T-helper 1 cell (primary cell): ENCODE results near the gene ATXN3.
"Not testable (repeated sequence)": the region's sequence is repeated elsewhere in the genome, so short reads cannot be mapped to it uniquely, and the experiment has no call there.

Experiments
- DNase-seq, 5 donors: peaks; one replicate each; pipeline ENCODE4 v3.0.0-alpha.2; 2012 to 2020

ATXN3 gene

DNA sequence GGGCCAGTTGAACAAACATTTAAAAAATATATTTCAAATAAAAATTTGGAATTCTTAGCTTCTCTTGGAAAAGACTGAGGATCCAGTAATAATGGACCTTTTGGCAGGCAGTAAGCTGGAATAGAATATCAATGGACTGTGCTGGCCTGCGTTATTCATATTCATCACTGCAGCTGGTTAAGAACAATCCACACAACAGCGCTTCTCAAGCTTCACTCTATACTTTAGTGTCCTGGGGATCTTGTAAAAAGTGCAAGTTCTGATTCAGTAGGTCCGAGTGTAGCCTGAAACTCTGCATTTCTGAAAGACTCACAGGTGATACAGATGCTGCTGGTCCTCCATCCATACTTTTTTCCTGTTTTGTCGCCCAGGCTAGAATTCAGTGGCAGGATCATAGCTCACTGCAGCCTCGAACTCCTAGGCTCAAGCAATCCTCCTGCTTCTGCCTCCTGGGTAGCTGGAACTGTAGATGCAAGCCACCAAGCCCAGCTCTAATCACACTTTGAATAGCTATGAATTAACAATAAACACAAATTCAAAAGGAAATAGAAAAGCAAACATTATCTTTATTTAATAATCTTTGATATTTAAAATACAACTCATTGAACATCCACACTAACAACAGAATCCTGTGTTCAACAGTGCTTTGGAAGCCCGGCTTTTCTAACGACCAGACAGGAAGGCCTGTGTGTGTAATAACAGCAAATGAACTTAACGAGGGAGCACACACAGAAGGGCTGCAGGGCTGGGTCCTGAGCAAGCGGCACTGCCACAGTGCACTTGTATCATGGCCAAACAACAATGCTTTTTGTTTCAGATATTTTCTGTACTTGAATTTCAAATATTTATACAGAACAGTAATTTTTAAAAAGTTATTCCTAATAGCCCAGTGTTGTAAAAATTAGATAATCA is 48.1 kb downstream of the ATXN3 start:
- DNase-seq: no peak

DNA sequence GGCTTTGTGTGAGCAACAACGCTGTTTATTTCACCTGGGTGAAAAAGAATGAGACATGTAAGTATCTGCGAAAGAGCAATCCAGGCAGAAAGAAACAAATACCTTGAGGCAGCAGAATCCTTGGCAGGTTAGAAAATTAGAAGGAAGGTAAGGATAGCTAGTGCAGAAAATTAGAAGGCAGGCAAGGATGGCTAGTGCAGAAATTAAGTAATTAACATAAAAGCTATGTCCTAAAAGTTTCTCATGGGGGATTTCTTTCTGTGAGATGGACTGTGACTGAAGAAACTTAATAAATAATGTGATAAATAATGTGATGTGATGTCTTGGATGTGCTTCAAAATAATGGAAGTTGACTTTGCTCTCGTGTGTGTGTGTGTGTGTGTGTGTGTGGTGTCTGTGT is 56.6 kb downstream of the ATXN3 start:
- DNase-seq: no peak

DNA sequence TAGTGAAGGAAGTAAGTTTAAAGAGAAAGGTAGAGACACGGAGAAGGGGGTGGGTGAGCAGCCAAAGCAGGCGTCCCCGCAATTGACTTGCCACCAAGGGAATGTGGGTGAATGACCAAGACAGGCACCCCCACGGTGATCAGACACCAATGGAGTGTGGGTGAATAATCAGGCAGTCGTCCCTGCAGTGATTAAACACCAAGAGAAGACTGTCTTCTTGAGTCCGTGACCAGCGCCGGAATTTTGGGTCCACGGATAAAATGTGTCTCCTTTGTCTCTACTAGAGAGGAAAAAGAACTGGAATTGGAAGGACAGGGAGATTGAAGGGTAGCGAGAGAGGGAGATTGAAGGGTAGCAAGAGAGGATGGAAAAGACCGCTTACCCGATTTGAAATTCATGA is 57.2 kb downstream of the ATXN3 start:
- DNase-seq: not testable (repeated sequence)

DNA sequence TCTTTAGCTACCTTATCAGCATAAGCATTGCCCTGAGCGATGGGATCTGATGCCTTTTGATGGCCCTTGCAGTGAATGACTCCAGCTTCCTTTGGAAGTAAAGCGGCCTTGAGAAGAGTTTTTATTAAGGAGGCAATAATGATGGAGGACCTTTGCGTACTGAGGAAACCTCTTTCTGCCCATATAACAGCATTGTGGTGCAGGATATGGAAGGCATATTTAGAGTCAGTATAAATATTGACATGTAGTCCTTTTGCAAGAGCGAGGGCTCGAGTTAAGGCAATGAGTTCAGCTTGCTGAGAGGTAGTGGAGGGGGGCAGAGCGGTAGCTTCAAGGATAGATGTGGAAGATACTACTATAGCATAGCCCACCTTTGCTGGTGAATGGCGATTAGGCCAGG is 60.5 kb downstream of the ATXN3 start:
- DNase-seq: not testable (repeated sequence)

DNA sequence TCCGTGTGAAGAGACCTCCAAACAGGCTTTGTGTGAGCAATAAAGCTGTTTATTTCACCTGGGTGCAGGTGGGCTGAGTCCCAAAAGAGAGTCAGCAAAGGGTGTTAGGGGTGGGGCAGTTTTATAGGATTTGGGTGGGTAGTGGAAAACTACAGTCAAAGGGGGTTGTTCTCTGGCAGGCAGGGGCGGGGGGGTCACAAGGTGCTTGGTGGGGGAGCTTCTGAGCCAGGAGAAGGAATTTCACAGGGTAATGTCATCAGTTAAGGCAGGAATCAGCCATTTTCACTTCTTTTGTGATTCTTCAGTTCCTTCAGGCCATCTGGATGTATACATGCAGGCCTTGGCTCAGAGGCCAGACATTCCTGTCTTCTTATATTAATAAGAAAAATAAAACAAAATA is 64.6 kb downstream of the ATXN3 start:
- DNase-seq: not testable (repeated sequence)

DNA sequence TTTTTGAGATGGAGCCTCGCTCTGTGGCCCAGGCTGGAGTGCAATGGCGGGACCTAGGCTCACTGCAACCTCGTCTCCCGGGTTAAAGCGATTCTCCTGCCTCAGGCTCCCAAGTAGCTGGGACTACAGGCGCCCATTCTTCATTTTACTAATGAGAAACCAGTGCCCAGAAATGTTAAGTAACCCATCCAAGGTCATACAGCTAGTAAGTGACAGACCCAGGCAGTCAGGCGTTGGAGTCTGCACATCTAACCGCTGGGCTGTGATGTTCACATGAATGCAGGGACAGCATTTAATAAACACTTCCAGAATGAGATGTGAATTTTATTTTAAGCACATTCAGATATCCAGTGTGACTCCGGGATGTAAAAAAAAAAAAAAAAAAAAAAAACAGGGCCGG is 65.2 kb downstream of the ATXN3 start:
- no peak for DNase-seq

DNA sequence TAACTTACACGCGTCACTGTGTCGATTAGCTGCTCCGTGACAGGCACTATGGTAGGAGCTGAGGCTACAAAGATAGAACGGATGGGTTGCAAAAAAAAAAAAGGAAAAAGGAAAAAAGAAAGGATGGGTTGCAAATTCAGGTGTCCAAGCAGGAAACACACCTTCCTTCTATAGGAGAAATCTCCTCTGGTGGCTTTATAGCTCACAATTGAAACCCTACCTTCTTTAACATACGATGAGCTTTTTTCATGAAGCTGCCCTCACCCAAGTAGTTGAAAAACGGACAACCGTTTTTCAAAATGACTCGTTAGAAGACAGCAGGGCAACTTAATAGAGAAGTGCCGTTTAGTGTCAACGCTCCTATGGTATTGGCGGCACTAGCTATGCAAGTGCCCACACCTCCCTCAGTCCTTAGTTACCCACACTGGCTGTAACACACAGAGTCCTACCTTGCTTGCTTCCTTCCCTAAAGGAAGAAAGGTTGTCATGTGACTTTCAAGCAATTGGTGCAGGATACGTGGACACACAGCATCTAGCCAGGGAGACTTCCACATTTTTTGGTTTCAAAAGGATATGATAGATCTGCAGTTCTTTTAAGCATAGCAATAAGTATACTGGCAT is 65.8 kb downstream of the ATXN3 start:
- DNase-seq: peak in 1 of 5 donors; percentile 53

DNA sequence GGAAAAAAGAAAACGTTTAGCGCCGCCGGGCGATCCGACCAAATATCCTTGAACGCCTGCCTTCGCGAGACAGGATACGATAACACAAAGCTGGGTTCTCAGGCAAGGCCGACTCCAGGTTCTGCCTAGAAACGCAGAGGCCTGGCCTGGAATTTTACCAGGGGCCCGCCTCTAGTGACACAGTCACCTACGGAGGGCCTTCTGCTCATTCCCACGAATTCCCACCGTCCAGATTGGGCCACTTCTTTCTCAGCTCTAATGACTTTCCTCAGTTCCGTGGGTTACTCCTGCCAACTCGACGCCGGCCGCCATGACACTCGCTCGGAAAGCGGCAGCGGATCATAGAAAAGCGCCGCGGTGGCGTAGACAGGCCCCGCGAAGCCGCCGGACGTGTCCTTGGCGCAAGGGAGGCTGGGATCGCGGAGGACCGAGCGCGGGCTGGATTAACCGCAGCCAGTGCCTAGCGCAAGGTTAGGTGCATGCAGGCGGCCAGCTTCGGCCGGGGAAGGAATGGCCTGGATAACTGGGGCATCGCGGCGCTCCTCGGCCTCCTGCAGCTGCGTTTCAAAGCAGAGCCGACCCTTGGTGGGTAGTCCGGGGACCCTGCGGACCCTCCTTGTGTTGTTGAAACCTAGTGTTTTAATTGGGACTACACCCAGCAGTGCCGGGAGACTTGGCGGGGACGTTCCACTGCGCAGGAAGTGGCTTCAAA is 66.5 kb downstream of the ATXN3 start, which contains the start of gene TRIP11:
TRIP11 (minus strand) TSS at position 341 of the 712 bp plus-strand sequence. CDS start 374 bp downstream, outside the sequence.
- DNase-seq: peak; percentile 78 to 96 (median 87)

DNA sequence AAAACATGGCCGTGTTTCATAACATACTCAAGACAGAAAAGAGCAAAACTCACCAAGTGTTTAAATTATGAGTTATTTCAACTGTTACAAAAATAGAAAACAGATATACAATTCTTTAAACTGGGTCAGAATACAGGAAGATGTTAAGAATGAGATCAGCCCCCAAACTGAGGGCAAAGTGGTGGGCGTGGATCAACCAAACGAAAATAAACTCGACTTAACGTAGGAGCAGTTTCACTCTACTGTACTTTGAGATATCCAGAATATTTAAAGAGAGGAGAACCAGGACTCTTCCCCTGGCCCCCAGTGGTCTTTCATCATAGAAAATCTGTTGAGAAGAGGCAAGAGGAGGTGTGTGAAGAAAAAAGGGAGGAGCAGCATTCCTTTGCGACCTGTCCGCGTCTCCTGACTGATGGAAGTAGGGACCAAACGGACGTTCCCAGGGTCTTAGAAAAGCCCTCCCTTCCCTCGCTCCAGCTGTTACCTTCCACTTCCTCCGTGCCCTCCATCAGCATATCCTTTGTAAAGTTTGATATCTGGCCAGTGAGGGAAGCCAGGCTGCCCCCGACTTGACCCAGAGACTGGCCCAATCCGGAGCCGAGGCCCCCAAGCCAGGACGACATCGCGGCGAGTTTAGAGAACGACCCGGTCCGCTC is 67.2 kb downstream of the ATXN3 start:
- peak in 1 of 5 donors; percentile 5 for DNase-seq

DNA sequence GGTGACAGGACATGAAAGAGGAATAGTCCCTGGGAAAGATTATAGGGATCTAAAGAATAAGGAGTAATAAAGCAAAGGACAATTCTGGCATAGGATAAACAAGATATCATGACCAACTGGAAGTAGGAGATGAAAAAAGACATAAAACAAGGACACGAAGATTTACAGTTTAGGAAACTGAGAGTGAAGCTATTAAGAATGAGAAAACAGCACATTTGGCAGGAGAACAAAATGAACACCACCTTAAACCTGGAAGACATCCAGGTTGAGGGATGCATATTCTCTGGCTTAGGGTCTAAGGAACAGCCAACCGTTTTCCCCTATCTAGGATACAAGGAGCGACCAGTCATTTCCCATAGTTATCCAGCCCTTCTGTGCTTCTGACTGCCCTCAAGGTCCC is 68.4 kb downstream of the ATXN3 start:
- DNase-seq: no peak

DNA sequence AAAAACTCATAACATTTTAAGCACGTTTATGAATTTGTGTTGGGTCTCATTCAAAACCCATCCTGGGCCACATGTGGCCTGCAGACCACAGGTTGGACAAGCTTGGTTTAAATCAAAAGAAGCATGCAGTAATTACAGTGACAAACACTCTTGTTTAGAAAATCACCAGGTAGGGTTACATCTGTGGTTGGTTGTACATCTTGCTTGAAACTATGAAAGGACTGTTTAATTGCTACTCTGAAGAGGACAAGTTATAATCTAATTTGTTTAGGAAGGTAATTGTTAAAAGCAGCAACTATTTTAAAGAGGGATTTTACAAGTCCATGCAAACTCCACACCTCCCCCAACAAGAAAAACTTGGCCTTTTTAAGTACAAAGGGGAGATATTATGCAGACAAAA is 70.5 kb downstream of the ATXN3 start:
- DNase-seq: no peak

DNA sequence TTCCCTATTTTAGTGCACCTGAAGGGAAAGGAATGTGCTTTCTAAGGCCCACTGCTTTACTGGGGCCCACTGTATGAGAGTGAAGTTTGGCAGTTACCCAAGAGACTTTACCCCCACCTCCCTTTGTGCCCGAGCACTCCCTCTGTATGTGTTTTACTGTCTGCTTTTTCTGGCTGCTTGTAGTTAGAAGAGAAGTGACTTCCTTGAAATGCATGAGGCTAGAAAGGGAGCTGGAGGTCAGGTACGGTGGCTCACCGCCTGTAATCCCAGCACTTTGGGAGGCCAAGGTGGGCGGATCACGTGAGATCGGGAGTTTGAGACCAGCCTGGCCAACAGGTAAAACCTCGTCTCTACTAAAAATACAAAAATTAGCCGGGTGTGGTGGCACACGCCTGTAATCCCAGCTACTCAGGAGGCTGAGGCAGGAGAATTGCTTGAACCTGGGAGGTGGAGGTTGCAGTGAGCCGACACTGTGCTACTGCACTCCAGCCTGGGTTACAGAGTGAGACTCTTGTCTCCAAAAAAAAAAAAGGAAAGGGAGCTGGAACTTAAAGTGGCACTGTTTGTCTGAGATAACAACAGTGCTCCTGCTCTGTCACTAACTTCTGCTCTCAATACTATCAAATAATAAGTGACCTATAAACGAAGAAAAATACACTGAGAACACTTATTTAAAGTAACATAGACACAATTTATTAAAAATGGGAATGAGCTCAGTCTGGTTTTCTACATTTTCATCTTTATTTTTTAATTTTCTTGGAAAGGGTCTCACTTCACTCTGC is 72.3 kb downstream of the ATXN3 start:
- DNase-seq: no peak

DNA sequence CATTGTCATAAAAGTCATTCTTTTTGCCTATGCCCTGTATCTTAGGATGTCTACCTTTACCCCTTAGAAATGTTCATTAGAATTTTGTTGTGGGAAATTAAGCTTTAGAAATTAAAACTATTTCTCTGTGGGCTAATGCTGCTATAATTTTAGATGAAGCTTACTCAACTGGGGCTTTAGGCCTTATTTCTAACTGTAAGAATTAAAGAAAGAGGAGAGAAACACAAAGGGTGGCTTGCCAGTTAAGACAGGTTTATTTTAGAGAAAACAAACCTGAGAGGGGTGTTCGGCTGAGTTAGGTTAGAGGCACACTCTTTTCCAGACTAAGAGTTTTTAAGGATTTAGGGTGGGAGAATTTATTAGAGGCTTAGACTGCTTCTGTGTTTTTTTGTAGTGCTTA is 72.9 kb downstream of the ATXN3 start:
- DNase-seq: no peak

DNA sequence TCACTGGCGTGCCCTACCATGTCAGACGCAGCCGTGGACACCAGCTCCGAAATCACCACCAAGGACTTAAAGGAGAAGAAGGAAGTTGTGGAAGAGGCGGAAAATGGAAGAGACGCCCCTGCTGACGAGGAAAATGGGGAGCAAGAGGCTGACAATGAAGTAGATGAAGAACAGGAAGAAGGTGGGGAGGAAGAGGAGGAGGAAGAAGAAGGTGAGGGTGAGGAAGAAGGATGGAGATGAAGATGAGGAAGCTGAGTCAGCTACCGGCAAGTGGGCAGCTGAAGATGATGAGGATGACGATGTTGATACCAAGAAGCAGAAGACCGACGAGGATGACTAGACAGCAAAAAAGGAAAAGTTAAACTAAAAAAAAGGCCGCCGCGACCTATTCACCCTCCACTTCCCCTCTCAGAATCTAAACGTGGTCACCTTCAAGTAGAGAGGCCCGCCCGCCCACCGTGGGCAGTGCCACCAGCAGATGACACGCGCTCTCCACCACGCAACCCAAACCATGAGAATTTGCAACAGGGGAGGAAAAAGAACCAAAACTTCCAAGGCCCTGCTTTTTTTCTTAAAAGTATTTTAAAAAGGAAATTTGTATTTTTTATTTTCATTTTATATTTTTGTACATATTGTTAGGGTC is 79.7 kb downstream of the ATXN3 start:
- no peak for DNase-seq

DNA sequence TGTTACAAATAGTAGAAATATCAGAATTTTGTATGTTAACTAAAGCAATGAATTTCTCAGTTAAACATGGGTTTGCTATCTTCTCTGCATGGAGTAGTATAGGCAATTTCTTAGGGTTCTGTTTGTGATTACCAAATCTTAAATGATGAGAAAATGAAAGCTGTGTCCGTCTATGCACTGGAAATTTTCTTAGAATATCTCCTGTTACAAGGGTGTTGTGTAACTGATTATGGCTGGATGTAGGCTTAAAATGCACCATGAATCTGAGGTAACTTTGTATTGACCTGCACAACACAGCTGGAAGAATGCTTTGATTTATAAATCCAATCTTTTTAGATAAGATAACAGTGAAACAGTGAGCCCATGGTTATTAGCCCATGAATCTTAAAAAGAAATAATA is 84.3 kb downstream of the ATXN3 start:
- DNase-seq: no peak

DNA sequence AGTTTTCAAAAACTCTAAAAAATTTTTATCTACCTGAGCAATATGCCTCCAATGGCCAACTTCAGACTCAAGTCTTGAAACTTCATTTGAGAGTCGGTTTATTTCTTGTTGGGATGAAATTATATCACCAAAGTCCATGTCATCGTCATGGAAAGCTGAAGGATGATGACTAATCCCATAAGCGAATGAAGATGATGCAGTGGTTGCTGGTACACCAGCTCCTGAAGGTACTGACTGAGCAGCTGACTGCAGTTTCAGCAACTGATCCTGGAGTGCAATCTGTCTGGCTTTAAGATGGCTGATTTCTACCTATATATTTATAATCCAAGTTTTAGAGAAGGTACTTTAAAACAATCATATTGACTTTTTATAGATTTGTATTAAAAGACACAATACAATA is 84.9 kb downstream of the ATXN3 start:
- no peak for DNase-seq

DNA sequence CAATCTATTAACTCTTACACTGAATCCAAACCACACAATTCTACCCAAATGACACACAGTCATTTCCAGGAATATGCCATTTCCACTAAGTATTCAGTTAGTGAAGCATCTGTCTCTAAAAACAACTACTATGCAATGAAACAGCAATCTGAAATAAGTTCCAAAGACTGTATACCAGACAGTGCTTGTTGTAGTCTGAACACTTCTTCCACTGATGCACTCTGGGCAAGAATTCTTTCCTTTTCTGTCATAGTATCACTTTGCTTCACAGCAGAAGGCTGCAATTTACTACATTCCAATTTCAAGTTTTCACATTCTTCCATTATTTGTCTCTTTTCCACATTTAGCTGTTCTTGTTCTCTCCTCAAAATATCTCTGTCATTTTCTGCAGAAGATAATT is 92.3 kb downstream of the ATXN3 start:
- DNase-seq: peak in 1 of 5 donors; percentile 33

DNA sequence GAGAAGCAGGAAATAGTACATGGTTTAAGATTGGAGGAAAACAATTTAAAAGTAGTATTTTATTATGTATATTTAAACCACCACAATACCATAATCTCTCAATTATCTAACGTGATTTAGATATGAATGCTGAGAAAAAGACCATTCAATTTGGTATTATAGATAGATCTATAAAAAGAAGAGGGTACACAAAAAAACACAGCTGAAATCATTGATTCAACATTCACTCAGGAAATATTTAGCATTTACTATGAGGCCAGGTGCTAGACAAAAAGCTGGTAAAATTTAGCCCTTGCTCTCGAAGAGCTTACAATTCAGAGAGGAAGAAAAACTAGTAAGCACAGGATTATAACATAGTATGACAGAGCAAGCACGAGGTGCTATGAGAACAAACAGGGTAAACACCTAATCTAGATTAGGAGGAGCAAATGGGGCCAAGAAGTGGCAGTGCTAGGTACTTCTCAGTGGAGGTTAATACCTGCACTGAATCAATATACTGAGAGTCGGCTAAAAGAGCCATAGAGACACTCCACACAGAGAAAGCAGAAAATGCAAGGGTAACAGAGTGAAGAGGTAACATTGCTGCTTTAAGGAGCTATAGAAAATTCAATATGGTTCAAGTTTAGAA is 94.1 kb downstream of the ATXN3 start:
- no peak for DNase-seq

DNA sequence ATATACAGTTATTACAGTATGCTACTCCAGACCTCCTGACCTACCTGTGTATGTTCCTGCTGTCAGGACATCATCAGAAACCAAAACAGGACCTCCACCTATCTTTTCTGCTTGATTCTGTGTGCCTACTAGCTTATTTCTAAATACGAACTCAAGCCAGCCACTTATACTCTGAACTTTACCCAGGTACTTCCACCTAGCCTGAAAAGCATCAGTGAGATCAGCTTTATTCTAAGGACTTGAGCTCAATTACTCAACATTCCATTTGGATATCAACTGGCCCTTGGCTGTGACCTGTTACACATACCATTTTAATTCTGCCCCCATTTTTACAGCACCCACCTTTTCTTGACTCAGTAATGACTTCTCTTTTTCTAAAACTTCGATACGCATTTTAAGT is 95.7 kb downstream of the ATXN3 start:
- DNase-seq: no peak

DNA sequence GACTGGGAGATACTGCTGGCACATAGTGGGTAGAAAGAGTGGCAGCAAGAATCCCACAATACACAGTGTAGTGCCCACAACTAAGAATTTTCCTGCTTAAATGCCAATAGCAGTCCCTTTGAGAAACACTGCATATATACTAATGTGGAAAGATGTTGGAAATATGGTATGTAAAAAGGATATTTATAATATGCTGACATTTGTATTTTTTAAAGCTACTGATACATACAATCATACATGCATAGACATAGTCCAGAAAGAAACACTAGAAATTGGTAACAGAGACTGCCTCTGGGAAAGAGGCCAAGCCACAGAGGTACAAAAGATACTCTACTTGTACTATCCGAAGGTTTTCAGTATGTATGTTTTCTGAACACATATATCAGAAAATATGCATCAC is 96.8 kb downstream of the ATXN3 start:
- no peak for DNase-seq
